K562 (cell line): ENCODE results near the gene ERF. TPM values are rescaled to one million over a fixed set of nuclear protein-coding genes. Genes with fewer than 3 reads are reported as not detected.
A peak's percentile ranks its signal among the peaks of the same experiment; 100 is the strongest.

Source experiments
- ARID2 ChIP-seq: fragments of 450-650 bp; IDR thresholded peaks from 2 replicates; pipeline ENCODE4 v1.6.1; 2017; ENCODE audit warnings: antibody characterized with exemption, mild to moderate bottlenecking
- CC2D1A ChIP-seq: fragments of 450-650 bp; IDR thresholded peaks from 2 replicates; pipeline ENCODE4 v1.6.1; 2017; ENCODE audit warnings: mild to moderate bottlenecking
- CHCHD3 ChIP-seq: fragments of 250-450 bp; sonication (Bioruptor Pico); IDR thresholded peaks from 2 replicates; pipeline ENCODE4 v2.1.2; 2022; ENCODE audit warnings: mild to moderate bottlenecking
- EP300 ChIP-seq: IDR thresholded peaks from 2 replicates; pipeline ENCODE4 v1.6.1; 2012; ENCODE audit warnings: low read length, improper control_type of control experiment
- FOS ChIP-seq: IDR thresholded peaks from 3 replicates; pipeline ENCODE4 v1.6.1; 2011; ENCODE audit not compliant: insufficient read length; ENCODE audit errors: extremely low read depth
- HMGXB4 ChIP-seq: sonication (generic); formaldehyde crosslinking; IDR thresholded peaks from 2 replicates; pipeline ENCODE4 v1.8.1; 2023; ENCODE audit warnings: mild to moderate bottlenecking, missing genetic modification reagents
- IFI16 ChIP-seq: fragments of 250-450 bp; sonication (Bioruptor Pico); IDR thresholded peaks from 2 replicates; pipeline ENCODE4 v2.1.2; 2022; ENCODE audit warnings: mild to moderate bottlenecking, inconsistent platforms
- LCOR ChIP-seq: sonication (generic); formaldehyde crosslinking; IDR thresholded peaks from 2 replicates; pipeline ENCODE4 v1.8.0; 2022; ENCODE audit warnings: mild to moderate bottlenecking, missing genetic modification reagents
- MTF1 ChIP-seq: fragments of 250-450 bp; sonication (Bioruptor Pico); IDR thresholded peaks from 2 replicates; pipeline ENCODE4 v1.9.0; 2021; ENCODE audit warnings: moderate library complexity, mild to moderate bottlenecking, inconsistent platforms, borderline replicate concordance
- NCOA1 ChIP-seq: fragments of 450-650 bp; IDR thresholded peaks from 2 replicates; pipeline ENCODE4 v1.6.1; 2016; ENCODE audit warnings: low read depth
- PCBP1 ChIP-seq: fragments of 200-400 bp; formaldehyde crosslinking; IDR thresholded peaks from 2 replicates; pipeline ENCODE4 v1.6.1; 2018; ENCODE audit warnings: mild to moderate bottlenecking, low read depth, low read length; ENCODE audit not compliant: poor library complexity, severe bottlenecking
- PKNOX1 ChIP-seq: fragments of 450-650 bp; IDR thresholded peaks from 2 replicates; pipeline ENCODE4 v1.6.1; 2016
- POU5F1 ChIP-seq: fragments of 150-350 bp; IDR thresholded peaks from 2 replicates; pipeline ENCODE4 v1.6.1; 2014; ENCODE audit warnings: borderline replicate concordance, low read length, low read depth, mild to moderate bottlenecking; ENCODE audit not compliant: partially characterized antibody
- PRDM10 ChIP-seq: fragments of 450-650 bp; IDR thresholded peaks from 2 replicates; pipeline ENCODE4 v1.6.1; 2018; ENCODE audit not compliant: partially characterized antibody
- PRPF4 ChIP-seq: fragments of 200-400 bp; formaldehyde crosslinking; IDR thresholded peaks from one replicate; pipeline ENCODE4 v1.6.1; 2017; ENCODE audit warnings: low read length, low read depth, mild to moderate bottlenecking; ENCODE audit not compliant: insufficient read depth, poor library complexity, severe bottlenecking
- PTRF ChIP-seq: fragments of 450-650 bp; IDR thresholded peaks from 2 replicates; pipeline ENCODE4 v1.6.1; 2016; ENCODE audit warnings: mild to moderate bottlenecking, missing genetic modification characterization, missing compliant biosample characterization
- RB1 ChIP-seq: fragments of 450-650 bp; IDR thresholded peaks from 2 replicates; pipeline ENCODE4 v1.6.1; 2017; ENCODE audit warnings: low read depth, mild to moderate bottlenecking
- SAFB ChIP-seq: fragments of 200-400 bp; formaldehyde crosslinking; IDR thresholded peaks from 2 replicates; pipeline ENCODE4 v1.6.1; 2017; ENCODE audit warnings: low read depth, low read length, borderline replicate concordance
- TBP ChIP-seq: optimal IDR thresholded peaks from 2 replicates; pipeline ENCODE3; 2011; ENCODE audit warnings: low read depth, low read length, improper control_type of control experiment
- THRA ChIP-seq: fragments of 450-650 bp; IDR thresholded peaks from 2 replicates; pipeline ENCODE4 v1.6.1; 2017; ENCODE audit warnings: mild to moderate bottlenecking, moderate library complexity
- ZNF184 ChIP-seq: sonication (generic); formaldehyde crosslinking; IDR thresholded peaks from 2 replicates; pipeline ENCODE4 v1.5.0; 2020; ENCODE audit warnings: missing genetic modification reagents
- ZNF561 ChIP-seq: fragments of 450-650 bp; formaldehyde crosslinking; conservative IDR thresholded peaks from 2 replicates; pipeline ENCODE4 v1.4.0; 2020; ENCODE audit warnings: mild to moderate bottlenecking, moderate library complexity
- polyA plus RNA-seq, 8 experiments: library from polyadenylated mRNA; depleted of rRNA in 4 of 8; stranded (reverse) in 5 of 8; unstranded in 3 of 8; fragments of >200 nt; fragmentation: Nextera tagmentation in 2 of 8; fragmentation: Illumina TruSeq in 1 of 8; extraction: Ambion mirVana in 2 of 8; extraction: Trizol in 1 of 8; gene quantifications; 2 replicates each; pipeline versions ENCODE4 v1.2.1 to v1.2.3, GENCODE V29; 2011 to 2014; ENCODE audit warnings: inconsistent platforms in 1 of 8, missing spikeins in 1 of 8
- total RNA-seq, 7 experiments: library from RNA; depleted of rRNA in 6 of 7; stranded (reverse); fragments of >200 nt in 6 of 7; fragmentation: Illumina TruSeq in 2 of 7; extraction: Trizol in 2 of 7; gene quantifications; 2 replicates each; pipeline versions ENCODE4 v1.2.1 to v1.2.3, GENCODE V29; 2011 to 2021; ENCODE audit warnings: low replicate concordance in 1 of 7

ERF gene
- total and polyA plus RNA-seq, 9 of the 15 experiments (the other 6 are each of a cell fraction or from before 2014, with no cell fraction given) = 0.03 to 75.4 (median 27.0) TPM

GRCh38 chr19:42268142-42268703, 13.3 kb upstream of the ERF start (continued):
- TF ChIP-seq THRA (no peak), ARID2 (no peak), CHCHD3 (CRISPR knock-in tag) (peak; percentile 70; the same call in 1 of the 2 replicates), PKNOX1 (no peak; the same call in 1 of the 2 replicates), HMGXB4 (CRISPR knock-in tag) (0 out of 2 replicates have a peak, but pooled peaks have one; percentile 68), PRPF4 (peak; percentile 32), ZNF184 (CRISPR knock-in tag) (no peak), IFI16 (CRISPR knock-in tag) (no peak), EP300 (peak; percentile 80), NCOA1 (peak; percentile 52; the same call in 1 of the 2 replicates), LCOR (0 out of 2 replicates have a peak, but pooled peaks have one; percentile 51), PCBP1 (no peak), PRDM10 (peak; percentile 8), RB1 (peak; percentile 17; the same call in 1 of the 2 replicates), MTF1 (CRISPR knock-in tag) (0 out of 2 replicates have a peak, but pooled peaks have one; percentile 13), PTRF (tag) (no peak), TBP (peak; percentile 70), SAFB (no peak), CC2D1A (peak; percentile 99), ZNF561 (CRISPR knock-in tag) (no peak), POU5F1 (no peak), FOS (no peak)
